ENCODE data around the gene GABPB1.

DNA sequence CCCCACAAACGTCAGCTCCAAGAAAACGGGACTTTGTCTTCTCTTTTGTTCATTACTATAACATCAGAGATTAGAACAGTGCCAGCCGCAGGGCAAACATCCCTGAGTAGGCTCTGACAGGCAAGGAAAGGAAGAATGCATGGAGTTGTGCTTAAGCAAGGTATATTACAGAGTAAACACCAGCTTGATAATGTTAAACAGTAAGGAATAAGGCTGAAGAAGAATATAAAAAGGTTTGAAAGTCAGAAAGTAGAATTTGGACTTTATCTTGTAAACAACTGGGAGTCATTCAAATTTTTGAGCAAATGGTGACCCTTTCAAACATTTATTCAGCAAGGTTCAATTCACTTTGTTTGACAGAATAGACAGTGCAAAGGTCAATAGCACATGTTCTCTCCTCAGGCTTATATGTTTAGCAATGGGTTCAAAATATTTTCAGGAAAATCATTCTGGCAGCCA lies 11.0 kb downstream of the GABPB1 start:
- no peak for TF ChIP-seq POLR2A (IDR thresholded peaks at IDR 0.05; ENCODE audit: low read depth, low read length)
- TF ChIP-seq, protein P1, sequence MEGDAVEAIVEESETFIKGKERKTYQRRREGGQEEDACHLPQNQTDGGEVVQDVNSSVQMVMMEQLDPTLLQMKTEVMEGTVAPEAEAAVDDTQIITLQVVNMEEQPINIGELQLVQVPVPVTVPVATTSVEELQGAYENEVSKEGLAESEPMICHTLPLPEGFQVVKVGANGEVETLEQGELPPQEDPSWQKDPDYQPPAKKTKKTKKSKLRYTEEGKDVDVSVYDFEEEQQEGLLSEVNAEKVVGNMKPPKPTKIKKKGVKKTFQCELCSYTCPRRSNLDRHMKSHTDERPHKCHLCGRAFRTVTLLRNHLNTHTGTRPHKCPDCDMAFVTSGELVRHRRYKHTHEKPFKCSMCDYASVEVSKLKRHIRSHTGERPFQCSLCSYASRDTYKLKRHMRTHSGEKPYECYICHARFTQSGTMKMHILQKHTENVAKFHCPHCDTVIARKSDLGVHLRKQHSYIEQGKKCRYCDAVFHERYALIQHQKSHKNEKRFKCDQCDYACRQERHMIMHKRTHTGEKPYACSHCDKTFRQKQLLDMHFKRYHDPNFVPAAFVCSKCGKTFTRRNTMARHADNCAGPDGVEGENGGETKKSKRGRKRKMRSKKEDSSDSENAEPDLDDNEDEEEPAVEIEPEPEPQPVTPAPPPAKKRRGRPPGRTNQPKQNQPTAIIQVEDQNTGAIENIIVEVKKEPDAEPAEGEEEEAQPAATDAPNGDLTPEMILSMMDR (IDR thresholded peaks at IDR 0.05 in 2 of 3, conservative IDR thresholded peaks at IDR 0.05 in 1 of 3; ENCODE audit: control insufficient read depth in 2 of 3, extremely low read depth in 1 of 3, insufficient read depth in 1 of 3, low read depth in 3 of 3, low read length in 3 of 3) = no peak

All from GM12878 (cell line).